Trophoblast cell (in vitro differentiated cells and primary cell): ENCODE results near the gene LGALS3.

Experiments used
- DNase-seq, 2 donors: peaks; one replicate each; pipeline ENCODE4 v3.0.0-alpha.2; 2016
- H2AFZ ChIP-seq: 2 replicates; pipeline ENCODE4 v1.6.1; 2013; ENCODE audit warnings: low read length, moderate library complexity, mild to moderate bottlenecking; ENCODE audit not compliant: insufficient read depth, poor library complexity
- H2AK5ac ChIP-seq: 2 replicates; pipeline ENCODE4 v1.6.1; 2013; ENCODE audit warnings: mild to moderate bottlenecking, low read length
- H2BK120ac ChIP-seq: 2 replicates; pipeline ENCODE4 v1.6.1; 2013; ENCODE audit warnings: low read length, mild to moderate bottlenecking, moderate library complexity; ENCODE audit not compliant: insufficient read depth, poor library complexity
- H2BK12ac ChIP-seq: 2 replicates; pipeline ENCODE4 v1.6.1; 2013; ENCODE audit warnings: mild to moderate bottlenecking, low read length, moderate library complexity
- H2BK5ac ChIP-seq: 2 replicates; pipeline ENCODE4 v1.6.1; 2013; ENCODE audit warnings: low read length, low read depth, moderate library complexity, mild to moderate bottlenecking; ENCODE audit not compliant: poor library complexity
- H3K14ac ChIP-seq: 2 replicates; pipeline ENCODE4 v1.6.1; 2013; ENCODE audit warnings: mild to moderate bottlenecking, low read length
- H3K18ac ChIP-seq: 2 replicates; pipeline ENCODE4 v1.6.1; 2013; ENCODE audit warnings: mild to moderate bottlenecking, low read length
- H3K23ac ChIP-seq: 2 replicates; pipeline ENCODE4 v1.6.1; 2013; ENCODE audit warnings: low read length
- H3K27ac ChIP-seq: 2 replicates; pipeline ENCODE4 v1.5.1; 2013; ENCODE audit warnings: low read depth, mild to moderate bottlenecking, inconsistent platforms, low read length, moderate library complexity
- H3K27me3 ChIP-seq: 2 replicates; pipeline ENCODE4 v1.6.1; 2013; ENCODE audit warnings: inconsistent platforms, mild to moderate bottlenecking, low read length, moderate library complexity; ENCODE audit not compliant: insufficient read depth
- H3K36me3 ChIP-seq, 2 experiments: 1 replicate in 1 of 2; 2 replicates in 1 of 2; pipeline ENCODE4 v1.6.1; 2013; ENCODE audit warnings: low read length in 2 of 2, mild to moderate bottlenecking in 2 of 2, moderate library complexity in 1 of 2; ENCODE audit not compliant: insufficient read depth in 2 of 2, control insufficient read depth in 1 of 2
- H3K4ac ChIP-seq: 2 replicates; pipeline ENCODE4 v1.6.1; 2013; ENCODE audit warnings: low read depth, mild to moderate bottlenecking, low read length, moderate library complexity
- H3K4me1 ChIP-seq, 2 experiments: 1 replicate in 1 of 2; 2 replicates in 1 of 2; pipeline ENCODE4 v1.6.1; 2013; ENCODE audit warnings: low read length in 2 of 2, mild to moderate bottlenecking in 2 of 2, moderate library complexity in 1 of 2; ENCODE audit not compliant: insufficient read depth in 2 of 2, control insufficient read depth in 1 of 2
- H3K4me2 ChIP-seq: 2 replicates; pipeline ENCODE4 v1.6.1; 2013; ENCODE audit warnings: inconsistent platforms, mild to moderate bottlenecking, low read length, moderate library complexity
- H3K4me3 ChIP-seq: 2 replicates; pipeline ENCODE4 v1.5.1; 2013; ENCODE audit warnings: mild to moderate bottlenecking, low read depth, low read length, inconsistent platforms
- H3K79me1 ChIP-seq: one replicate; pipeline ENCODE4 v1.6.1; 2013; ENCODE audit warnings: low read length
- H3K79me2 ChIP-seq: 2 replicates; pipeline ENCODE4 v1.6.1; 2013; ENCODE audit warnings: low read length, mild to moderate bottlenecking; ENCODE audit not compliant: control insufficient read depth, insufficient read depth, poor library complexity
- H3K9ac ChIP-seq: 2 replicates; pipeline ENCODE4 v1.6.1; 2013; ENCODE audit warnings: mild to moderate bottlenecking, low read length
- H3K9me3 ChIP-seq: 2 replicates; pipeline ENCODE4 v1.6.1; 2013; ENCODE audit warnings: low read depth, mild to moderate bottlenecking, control low read depth, inconsistent platforms, low read length; ENCODE audit not compliant: insufficient read depth
- H4K12ac ChIP-seq: 2 replicates; pipeline ENCODE4 v1.6.1; 2013; ENCODE audit warnings: low read depth, mild to moderate bottlenecking, low read length, moderate library complexity
- H4K8ac ChIP-seq: 2 replicates; pipeline ENCODE4 v1.6.1; 2013; ENCODE audit warnings: low read depth, mild to moderate bottlenecking, low read length, moderate library complexity
- H4K91ac ChIP-seq: one replicate; pipeline ENCODE4 v1.6.1; 2013; ENCODE audit warnings: low read depth, mild to moderate bottlenecking, low read length, moderate library complexity
- WGBS: extraction: QIAGEN DNeasy Blood & Tissue Kit; methylation state at CpG from one replicate; pipeline ENCODE4 v1.1.7; 2013; ENCODE audit warnings: missing lambda C conversion rate; ENCODE audit not compliant: insufficient read length, insufficient coverage; ENCODE audit errors: extremely low coverage; 5-methylcytosine and 5-hydroxymethylcytosine counted together

Gene LGALS3

GRCh38 chr14:55107766-55108554 is 21.1 kb upstream of the LGALS3 start:
- H3K18ac ChIP-seq: peak overlapping the region; percentile 79
- peaks cover 17 to 24% of the 10 kb centered on the region in 2 experiments for H3K4me1 ChIP-seq
- peak overlapping the region; percentile 47 for H2BK5ac ChIP-seq
- no peaks in the 10 kb centered on the region for H3K27me3 ChIP-seq
- peak overlapping the region; percentile 77 for H3K27ac ChIP-seq
- no peak overlapping the region for H3K23ac ChIP-seq
- H3K79me1 ChIP-seq: peaks cover 24% of the 10 kb centered on the region
- peak overlapping the region; percentile 64 for H4K91ac ChIP-seq
- peak overlapping the region; percentile 25 for H2BK120ac ChIP-seq
- H4K12ac ChIP-seq: peak overlapping the region; percentile 55
- H2AFZ ChIP-seq: peak overlapping the region; percentile 19
- no peak overlapping the region for H3K4ac ChIP-seq
- WGBS: no CpG with 5 or more reads among the region's 19 CpGs
- DNase-seq: peak; percentile 71 to 74
- peaks cover 3% of the 10 kb centered on the region for H3K9me3 ChIP-seq
- H4K8ac ChIP-seq: peak overlapping the region; percentile 71
- H3K9ac ChIP-seq: no peak overlapping the region
- H2AK5ac ChIP-seq: peak overlapping the region; percentile 31
- H3K4me3 ChIP-seq: no peak overlapping the region
- H3K4me2 ChIP-seq: no peak overlapping the region
- peak overlapping the region; percentile 96 for H2BK12ac ChIP-seq
- H3K36me3 ChIP-seq: peaks cover 2% of the 10 kb centered on the region in 2 experiments
- H3K79me2 ChIP-seq: peaks cover 3% of the 10 kb centered on the region
- peak overlapping the region; percentile 59 for H3K14ac ChIP-seq

- Histone ChIP-seq H2AK5ac (no peak overlapping the region), H3K27ac (no peak overlapping the region), H3K36me3 (no peaks in the 10 kb centered on the region), H2BK12ac (no peak overlapping the region), H2BK5ac (no peak overlapping the region), H4K12ac (no peak overlapping the region), H3K4me3 (no peak overlapping the region), H4K91ac (no peak overlapping the region), H3K4me1 (peaks cover 6 to 12% of the 10 kb centered on the region in 2 experiments), H3K14ac (no peak overlapping the region), H3K79me1 (peaks cover 9% of the 10 kb centered on the region), H3K4ac (no peak overlapping the region), H2AFZ (no peak overlapping the region), H2BK120ac (no peak overlapping the region), H3K27me3 (no peaks in the 10 kb centered on the region), H3K4me2 (no peak overlapping the region), H4K8ac (no peak overlapping the region), H3K18ac (no peak overlapping the region), H3K23ac (no peak overlapping the region), H3K79me2 (no peaks in the 10 kb centered on the region), H3K9me3 (no peaks in the 10 kb centered on the region), H3K9ac (no peak overlapping the region)
- peak; percentile 86 to 93 for DNase-seq
- no CpG with 5 or more reads among the region's 1 CpG for WGBS
Observed at GRCh38 chr14:55109836-55110235, 19.2 kb upstream of the LGALS3 start.

- no peaks in the 10 kb centered on the region for H3K9me3 ChIP-seq
- DNase-seq: no peak
- H3K4me2 ChIP-seq: no peak overlapping the region
- H3K27ac ChIP-seq: no peak overlapping the region
- H2AFZ ChIP-seq: no peak overlapping the region
- no peaks in the 10 kb centered on the region for H3K36me3 ChIP-seq
- no peak overlapping the region for H3K4ac ChIP-seq
- peak overlapping the region; percentile 45 for H2BK12ac ChIP-seq
- WGBS: no CpG with 5 or more reads among the region's 10 CpGs
- H3K9ac ChIP-seq: no peak overlapping the region
- no peak overlapping the region for H2BK120ac ChIP-seq
- no peaks in the 10 kb centered on the region for H3K27me3 ChIP-seq
- H3K14ac ChIP-seq: no peak overlapping the region
- peaks cover 9 to 12% of the 10 kb centered on the region in 2 experiments for H3K4me1 ChIP-seq
- H2AK5ac ChIP-seq: peak overlapping the region; percentile 7
- no peaks in the 10 kb centered on the region for H3K79me2 ChIP-seq
- H3K4me3 ChIP-seq: no peak overlapping the region
- no peak overlapping the region for H2BK5ac ChIP-seq
- no peak overlapping the region for H4K91ac ChIP-seq
- H3K23ac ChIP-seq: no peak overlapping the region
- no peak overlapping the region for H4K12ac ChIP-seq
- H4K8ac ChIP-seq: no peak overlapping the region
- no peak overlapping the region for H3K18ac ChIP-seq
- H3K79me1 ChIP-seq: peaks cover 9% of the 10 kb centered on the region
Observed at GRCh38 chr14:55111122-55111708, 17.8 kb upstream of the LGALS3 start.

DNA sequence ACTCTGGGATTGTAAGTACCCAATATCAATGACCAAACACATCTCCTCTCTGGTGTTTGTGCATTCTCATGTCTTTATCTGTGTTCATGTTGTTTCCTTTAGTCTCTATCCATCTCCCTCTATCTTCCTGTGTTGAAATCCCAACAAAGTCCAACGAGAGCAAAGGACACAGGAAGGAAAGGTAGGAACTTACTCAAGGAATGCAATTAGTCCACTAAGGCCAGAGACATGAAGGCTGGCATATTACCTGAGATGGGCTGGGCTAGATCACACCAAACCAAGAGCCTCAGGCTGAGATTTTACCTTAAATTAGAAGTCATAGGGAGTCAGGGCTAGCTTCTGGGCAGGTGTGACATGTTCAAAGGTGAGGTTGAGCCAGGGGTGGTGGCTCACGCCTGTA is 14.3 kb upstream of the LGALS3 start:
- H3K36me3 ChIP-seq: no peaks in the 10 kb centered on the region
- H2AFZ ChIP-seq: no peak overlapping the region
- no peak overlapping the region for H2BK12ac ChIP-seq
- H3K4ac ChIP-seq: no peak overlapping the region
- H3K4me1 ChIP-seq: peaks cover 3 to 5% of the 10 kb centered on the region in 2 experiments
- no peak overlapping the region for H3K14ac ChIP-seq
- H3K4me2 ChIP-seq: no peak overlapping the region
- no peak overlapping the region for H2AK5ac ChIP-seq
- no peaks in the 10 kb centered on the region for H3K9me3 ChIP-seq
- no peak overlapping the region for H2BK120ac ChIP-seq
- no peak overlapping the region for H2BK5ac ChIP-seq
- no CpG with 5 or more reads among the region's 2 CpGs for WGBS
- H3K79me2 ChIP-seq: no peaks in the 10 kb centered on the region
- H4K8ac ChIP-seq: no peak overlapping the region
- H3K18ac ChIP-seq: no peak overlapping the region
- no peak overlapping the region for H4K91ac ChIP-seq
- no peak overlapping the region for H3K4me3 ChIP-seq
- H4K12ac ChIP-seq: no peak overlapping the region
- no peak overlapping the region for H3K23ac ChIP-seq
- no peaks in the 10 kb centered on the region for H3K27me3 ChIP-seq
- peak; percentile 91 to 96 for DNase-seq
- no peak overlapping the region for H3K9ac ChIP-seq
- no peak overlapping the region for H3K27ac ChIP-seq
- H3K79me1 ChIP-seq: no peaks in the 10 kb centered on the region
